Osteocyte (in vitro differentiated cells): ENCODE data around the gene IGSF22. TPM values are rescaled to one million over a fixed set of nuclear protein-coding genes. Genes with fewer than 3 reads are reported as not detected.
"Not testable (repeated sequence)": the region's sequence is repeated elsewhere in the genome, so short reads cannot be mapped to it uniquely, and the experiment has no call there.

Experiments used
- DNase-seq: peaks from one replicate; pipeline ENCODE4 v3.0.0; 2021; ENCODE audit warnings: mixed read lengths; ENCODE audit not compliant: unreplicated experiment; ENCODE audit errors: extremely low spot score
- H3K27ac Mint-ChIP-seq: one replicate; pipeline ENCODE4 v1.8.0; 2021; ENCODE audit warnings: mild to moderate bottlenecking, mixed read lengths; ENCODE audit not compliant: unreplicated experiment
- H3K27me3 Mint-ChIP-seq: one replicate; pipeline ENCODE4 v1.8.0; 2021; ENCODE audit warnings: mixed read lengths; ENCODE audit not compliant: unreplicated experiment
- H3K36me3 Mint-ChIP-seq: one replicate; pipeline ENCODE4 v1.8.0; 2021; ENCODE audit warnings: mixed read lengths; ENCODE audit not compliant: unreplicated experiment
- H3K4me1 Mint-ChIP-seq: one replicate; pipeline ENCODE4 v1.8.0; 2021; ENCODE audit warnings: mixed read lengths; ENCODE audit not compliant: unreplicated experiment
- H3K4me3 Mint-ChIP-seq: one replicate; pipeline ENCODE4 v1.8.0; 2021; ENCODE audit warnings: mild to moderate bottlenecking, moderate library complexity, mixed read lengths; ENCODE audit not compliant: unreplicated experiment
- H3K9me3 Mint-ChIP-seq: one replicate; pipeline ENCODE4 v1.8.0; 2021; ENCODE audit warnings: mixed read lengths; ENCODE audit not compliant: unreplicated experiment
- total RNA-seq: library from RNA; stranded (reverse); gene quantifications from 2 replicates; pipeline ENCODE4 v1.2.1, GENCODE V29; 2021
- TF ChIP-seq, protein P1 (sequence below): fragments of 200-600 bp; sonication (generic); IDR thresholded peaks from 2 replicates; pipeline ENCODE4 v1.5.0; 2021; ENCODE audit warnings: antibody characterized with exemption, mild to moderate bottlenecking, moderate library complexity

Gene IGSF22
- total RNA-seq, 1 donor from 2014 or later = not detected

DNA sequence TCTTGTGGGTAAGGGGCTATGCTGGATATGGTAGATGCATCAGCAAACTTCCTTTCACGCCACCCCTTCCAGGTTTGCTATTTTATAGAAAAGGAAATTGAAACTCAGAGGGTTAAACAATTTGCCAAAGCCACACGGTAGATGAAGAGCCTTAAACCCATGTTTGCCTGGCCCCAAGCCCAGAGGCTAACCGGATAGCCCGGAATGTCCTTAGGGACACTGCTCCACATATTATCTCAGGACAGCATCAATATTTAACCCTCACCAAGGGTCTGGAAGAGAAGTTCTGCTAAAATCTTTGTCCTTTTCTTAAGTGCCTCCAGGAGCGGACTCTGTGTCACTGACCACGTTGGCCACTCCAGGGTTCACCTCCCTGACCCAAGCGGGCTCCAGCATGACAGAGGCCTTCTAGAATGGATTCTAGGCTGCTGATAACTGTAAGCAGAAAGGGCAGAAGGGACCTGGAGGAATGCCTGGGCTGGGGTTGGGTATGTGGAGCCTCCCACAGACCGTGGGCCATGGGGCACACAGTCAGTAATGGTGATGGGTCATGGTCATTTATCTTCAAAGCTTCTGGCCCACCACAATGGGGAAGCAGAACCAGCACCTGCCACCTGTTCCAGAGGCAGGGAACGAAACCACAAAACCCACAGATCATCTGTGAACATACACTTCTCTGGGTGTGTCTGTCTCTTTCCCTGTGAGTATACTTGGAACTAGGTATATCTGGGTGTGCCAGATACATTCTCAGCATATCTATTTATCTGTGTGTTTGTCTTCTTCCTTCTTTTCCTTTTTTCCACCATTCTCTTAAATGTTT is 32.8 kb downstream of the IGSF22 start:
- DNase-seq = no peak
- Mint-ChIP-seq H3K9me3 (no peaks in the 10 kb centered on the region), H3K36me3 (no peaks in the 10 kb centered on the region), H3K27ac (no peak overlapping the region), H3K4me1 (peaks cover 1% of the 10 kb centered on the region), H3K27me3 (peaks cover 3% of the 10 kb centered on the region), H3K4me3 (no peak overlapping the region)
- TF ChIP-seq, protein P1, sequence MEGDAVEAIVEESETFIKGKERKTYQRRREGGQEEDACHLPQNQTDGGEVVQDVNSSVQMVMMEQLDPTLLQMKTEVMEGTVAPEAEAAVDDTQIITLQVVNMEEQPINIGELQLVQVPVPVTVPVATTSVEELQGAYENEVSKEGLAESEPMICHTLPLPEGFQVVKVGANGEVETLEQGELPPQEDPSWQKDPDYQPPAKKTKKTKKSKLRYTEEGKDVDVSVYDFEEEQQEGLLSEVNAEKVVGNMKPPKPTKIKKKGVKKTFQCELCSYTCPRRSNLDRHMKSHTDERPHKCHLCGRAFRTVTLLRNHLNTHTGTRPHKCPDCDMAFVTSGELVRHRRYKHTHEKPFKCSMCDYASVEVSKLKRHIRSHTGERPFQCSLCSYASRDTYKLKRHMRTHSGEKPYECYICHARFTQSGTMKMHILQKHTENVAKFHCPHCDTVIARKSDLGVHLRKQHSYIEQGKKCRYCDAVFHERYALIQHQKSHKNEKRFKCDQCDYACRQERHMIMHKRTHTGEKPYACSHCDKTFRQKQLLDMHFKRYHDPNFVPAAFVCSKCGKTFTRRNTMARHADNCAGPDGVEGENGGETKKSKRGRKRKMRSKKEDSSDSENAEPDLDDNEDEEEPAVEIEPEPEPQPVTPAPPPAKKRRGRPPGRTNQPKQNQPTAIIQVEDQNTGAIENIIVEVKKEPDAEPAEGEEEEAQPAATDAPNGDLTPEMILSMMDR = no peak

- H3K4me1 Mint-ChIP-seq, H3K27me3 Mint-ChIP-seq, H3K27ac Mint-ChIP-seq, H3K4me3 Mint-ChIP-seq, H3K36me3 Mint-ChIP-seq, H3K9me3 Mint-ChIP-seq, DNase-seq: not testable (repeated sequence)
These were observed 34.4 kb downstream of the IGSF22 start for GRCh38 chr11:18691467-18692140.

DNA sequence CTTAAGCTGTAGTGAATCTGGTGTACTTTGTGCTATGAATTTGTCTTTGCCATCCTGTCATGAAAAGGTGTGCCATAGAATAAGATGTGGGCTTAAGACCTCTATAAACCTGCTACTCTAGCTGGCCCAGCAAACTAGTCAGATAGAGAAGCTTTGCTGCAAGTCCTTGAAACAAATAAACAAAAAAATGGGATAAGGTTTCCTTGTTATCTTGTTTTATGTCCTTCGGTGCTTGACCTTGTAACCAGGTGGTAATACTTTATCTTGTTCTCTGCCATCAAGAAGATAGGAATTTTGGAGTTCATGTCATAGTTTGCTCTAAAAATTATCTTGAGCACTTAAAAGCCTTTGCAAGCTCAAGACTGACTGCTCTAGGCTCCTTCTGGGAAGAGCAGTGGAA is 41.7 kb downstream of the IGSF22 start:
- no peak overlapping the region for H3K4me3 Mint-ChIP-seq
- H3K36me3 Mint-ChIP-seq = no peaks in the 10 kb centered on the region
- peaks cover 17% of the 10 kb centered on the region for H3K27me3 Mint-ChIP-seq
- H3K9me3 Mint-ChIP-seq = no peaks in the 10 kb centered on the region
- H3K4me1 Mint-ChIP-seq = no peaks in the 10 kb centered on the region
- TF ChIP-seq, protein P1 = no peak
- no peak overlapping the region for H3K27ac Mint-ChIP-seq
- DNase-seq = no peak

GRCh38 chr11:18682466-18682865 is 43.5 kb downstream of the IGSF22 start:
- Mint-ChIP-seq H3K4me3 (no peak overlapping the region), H3K36me3 (no peaks in the 10 kb centered on the region), H3K27ac (no peak overlapping the region), H3K9me3 (no peaks in the 10 kb centered on the region), H3K4me1 (no peaks in the 10 kb centered on the region), H3K27me3 (peaks cover 17% of the 10 kb centered on the region)
- no peak for DNase-seq
- TF ChIP-seq, protein P1 = no peak

GRCh38 chr11:18681949-18682348 is 44.0 kb downstream of the IGSF22 start:
- H3K4me3 Mint-ChIP-seq, H3K4me1 Mint-ChIP-seq, DNase-seq, H3K9me3 Mint-ChIP-seq, H3K27ac Mint-ChIP-seq, H3K36me3 Mint-ChIP-seq: not testable (repeated sequence)
- peaks cover 17% of the 10 kb centered on the region for H3K27me3 Mint-ChIP-seq

DNA sequence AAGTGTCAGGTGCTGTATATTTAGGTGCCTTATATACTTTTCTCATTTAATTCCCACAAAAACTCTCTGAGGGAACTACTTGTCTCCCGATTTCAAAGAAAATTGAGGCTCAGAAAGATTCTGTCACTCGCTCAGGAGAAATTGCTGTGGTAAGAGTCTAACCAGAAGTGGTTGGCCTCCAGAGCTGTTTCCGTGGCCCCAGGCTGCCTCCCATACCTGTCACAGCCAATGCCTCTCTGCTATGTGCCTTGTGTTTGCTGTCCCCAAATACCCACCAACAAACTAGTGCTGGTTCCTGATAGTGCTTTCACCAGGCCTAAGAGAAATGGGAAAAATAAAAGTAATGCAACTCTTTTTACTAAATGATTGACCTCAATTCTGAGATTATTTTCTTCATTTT is 48.4 kb downstream of the IGSF22 start:
- Mint-ChIP-seq H3K4me1 (no peaks in the 10 kb centered on the region), H3K4me3 (no peak overlapping the region), H3K27me3 (no peaks in the 10 kb centered on the region), H3K9me3 (no peaks in the 10 kb centered on the region), H3K36me3 (no peaks in the 10 kb centered on the region), H3K27ac (no peak overlapping the region)
- DNase-seq = no peak
- TF ChIP-seq, protein P1 = no peak
